D721Med (cell line): ENCODE data around the gene ITLN2.
"Not testable (repeated sequence)": the region's sequence is repeated elsewhere in the genome, so short reads cannot be mapped to it uniquely, and the experiment has no call there.

Source experiments
- DNase-seq: peaks from one replicate; pipeline ENCODE4 v3.0.0; 2011; ENCODE audit warnings: low spot score; ENCODE audit not compliant: insufficient read length
- FAIRE-seq: peaks from 2 replicates; lab custom pipeline; 2011; peaks lifted over from hg19 to GRCh38; lab: Jason Lieb, UNC
- CTCF ChIP-seq: IDR thresholded peaks from 2 replicates; pipeline ENCODE4 v1.5.1; 2012; ENCODE audit warnings: mild to moderate bottlenecking, control low read depth; ENCODE audit not compliant: insufficient read depth; ENCODE audit errors: missing control alignments

The ITLN2 gene

GRCh38 chr1:160942926-160943325 lies 11.7 kb downstream of the ITLN2 start:
- DNase-seq, result no peak
- no peak for FAIRE-seq
- TF ChIP-seq CTCF, result no peak

- DNase-seq, FAIRE-seq: not testable (repeated sequence)
These were observed 17.9 kb downstream of the ITLN2 start for GRCh38 chr1:160936666-160937065.

- no peak for TF ChIP-seq CTCF
- FAIRE-seq (no peak), DNase-seq (no peak)
These were observed 18.9 kb downstream of the ITLN2 start for GRCh38 chr1:160935527-160936258.

GRCh38 chr1:160933305-160933704 lies 21.3 kb downstream of the ITLN2 start:
- DNase-seq, FAIRE-seq: not testable (repeated sequence)

- FAIRE-seq (no peak), DNase-seq (no peak)
- no peak for TF ChIP-seq CTCF
These were observed 28.9 kb downstream of the ITLN2 start for GRCh38 chr1:160925652-160926244.

- no peak for DNase-seq
- no peak for FAIRE-seq
- TF ChIP-seq CTCF, result no peak
These were observed 29.6 kb downstream of the ITLN2 start for GRCh38 chr1:160924791-160925651.

GRCh38 chr1:160916666-160917065 lies 37.9 kb downstream of the ITLN2 start:
- FAIRE-seq (no peak), DNase-seq (no peak)
- TF ChIP-seq CTCF, result no peak

- not testable (repeated sequence) for DNase-seq, FAIRE-seq
These were observed 41.4 kb downstream of the ITLN2 start for GRCh38 chr1:160913229-160913628.
